HG03439 (cell line): ENCODE results near the gene OSBPL8.

Experiments
- ATAC-seq: cut with Tn5 transposase; IDR thresholded peaks from one replicate; pipeline ENCODE4 v1.9.1; 2021; ENCODE audit warnings: mild to moderate bottlenecking, moderate library complexity; ENCODE audit not compliant: unreplicated experiment

OSBPL8 gene

GRCh38 chr12:76312315-76312714, 247.3 kb downstream of the OSBPL8 start:
- ATAC-seq = no peak

- no peak for ATAC-seq
Observed at GRCh38 chr12:76311796-76312195, 247.8 kb downstream of the OSBPL8 start.

- no peak for ATAC-seq
Observed at GRCh38 chr12:76310110-76310509, 249.5 kb downstream of the OSBPL8 start.

- no peak for ATAC-seq
Observed at GRCh38 chr12:76308866-76309265, 250.7 kb downstream of the OSBPL8 start.

GRCh38 chr12:76307083-76307482, 252.5 kb downstream of the OSBPL8 start:
- ATAC-seq = no peak

GRCh38 chr12:76303989-76304460, 255.5 kb downstream of the OSBPL8 start:
- no peak for ATAC-seq

GRCh38 chr12:76303365-76303764, 256.2 kb downstream of the OSBPL8 start:
- no peak for ATAC-seq
